T47D (cell line): ENCODE data around the gene CELF1.

Experiments used
- DNase-seq, 2 experiments: peaks; one replicate each; pipeline versions ENCODE4 v3.0.0 to v3.0.0-alpha.2; 2011 to 2012; ENCODE audit warnings: low read depth in 1 of 2, low spot score in 1 of 2
- JUND ChIP-seq: IDR thresholded peaks from 2 replicates; pipeline ENCODE4 v1.6.1; 2012; ENCODE audit warnings: low read depth
- in situ Hi-C: cut with HindIII; loops from 2 replicates; pipeline ENCODE4 v1.10.0; 2016; ENCODE audit warnings: low sequenced_read_pairs, low pct_unique_long_range_greater_than_20kb

Gene CELF1

DNA sequence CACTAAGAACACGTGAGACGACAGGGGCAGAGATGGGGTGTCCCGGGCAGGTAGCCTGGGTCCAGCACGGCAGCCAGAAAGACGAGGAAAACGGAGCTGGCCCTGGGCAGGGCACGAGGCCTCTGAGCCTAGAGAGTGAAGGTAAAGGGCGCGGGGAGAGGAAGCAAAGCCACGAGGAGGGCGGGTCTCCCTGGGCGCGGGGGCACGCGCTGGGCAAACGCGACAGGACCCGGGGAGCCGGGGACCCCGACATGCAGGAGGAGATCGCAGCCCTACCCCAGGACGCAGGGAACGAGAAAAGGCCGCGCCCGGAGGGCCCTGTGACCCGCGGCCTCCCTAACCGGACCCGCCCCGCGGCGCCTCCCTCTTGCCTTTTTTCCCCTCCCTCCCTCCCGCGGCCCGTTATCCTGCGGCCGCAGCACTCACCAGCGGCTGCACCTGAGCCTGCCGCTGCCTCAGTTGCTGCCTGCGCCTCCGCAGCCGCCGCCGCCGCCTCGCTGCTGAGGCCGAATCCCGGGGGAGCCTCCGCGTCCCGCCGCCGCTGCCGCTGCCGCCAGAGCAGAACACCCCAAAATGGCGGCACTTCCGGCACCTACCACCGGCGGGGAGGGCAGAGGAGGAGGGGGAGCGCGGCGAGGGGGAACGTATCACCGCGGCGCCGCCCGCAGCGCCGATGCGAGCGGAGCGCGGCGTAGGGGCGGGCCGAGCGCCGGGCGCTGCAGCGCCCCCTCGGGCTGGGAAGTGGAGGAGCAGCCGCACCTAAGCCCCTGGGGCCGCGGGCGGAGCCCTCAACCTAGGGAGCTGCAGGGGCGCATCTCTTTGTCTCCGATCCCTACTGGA, at the start of gene CELF1:
Gene CELF1 (minus strand): TSS at position 567 of the 840 bp plus-strand sequence. CDS start 53,609 bp downstream, outside the sequence.
- in situ Hi-C loops: no loop called here
- DNase-seq: peak; percentile 75 to 96
- no peak for TF ChIP-seq JUND

DNA sequence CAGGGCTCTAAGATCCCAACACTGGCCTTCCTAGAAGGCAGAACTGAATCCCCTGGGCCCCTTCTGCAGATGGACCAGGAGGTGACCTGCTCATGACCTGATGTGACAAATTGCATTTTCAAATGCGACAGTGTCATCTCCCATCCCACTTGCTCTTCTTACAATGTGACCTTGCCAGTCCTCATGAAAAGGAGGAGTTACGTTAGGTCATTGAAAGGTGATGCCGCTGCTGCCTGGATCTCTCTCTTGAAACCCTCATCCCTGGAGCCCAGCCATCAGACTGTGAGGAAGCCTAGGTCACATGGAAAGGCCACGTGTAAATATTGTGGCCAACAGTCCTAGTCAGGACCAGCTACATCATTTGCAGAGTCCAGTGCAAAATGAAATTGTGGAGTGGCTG, 47.0 kb upstream of the CELF1 start:
- TF ChIP-seq JUND: no peak
- in situ Hi-C loops: no loop called here

DNA sequence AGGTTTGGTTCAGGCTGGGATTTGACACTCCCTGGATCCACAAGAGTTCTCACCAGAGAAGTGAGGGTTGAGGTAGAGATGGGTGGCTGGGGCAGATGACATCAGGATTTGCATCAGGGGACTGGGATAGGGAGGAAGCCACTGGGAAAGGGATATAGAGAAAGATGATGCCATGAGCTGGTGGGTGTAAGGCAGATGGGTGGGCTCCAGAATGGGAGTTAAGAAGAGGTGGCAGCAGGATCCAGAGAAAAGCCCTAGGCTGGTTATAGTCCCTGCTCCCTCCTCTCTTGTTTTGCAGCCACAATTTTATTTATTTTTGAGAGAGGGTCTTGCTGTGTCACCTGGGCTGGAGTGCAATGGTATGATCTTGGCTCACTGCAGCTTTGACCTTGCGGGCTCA, 43.0 kb upstream of the CELF1 start:
- in situ Hi-C loops: no loop called here
- no peak for DNase-seq
- no peak for TF ChIP-seq JUND

More for the DNA sequence above, 47.0 kb upstream of the CELF1 start:
- peak in 1 of 2 experiments; percentile 20 for DNase-seq

DNA sequence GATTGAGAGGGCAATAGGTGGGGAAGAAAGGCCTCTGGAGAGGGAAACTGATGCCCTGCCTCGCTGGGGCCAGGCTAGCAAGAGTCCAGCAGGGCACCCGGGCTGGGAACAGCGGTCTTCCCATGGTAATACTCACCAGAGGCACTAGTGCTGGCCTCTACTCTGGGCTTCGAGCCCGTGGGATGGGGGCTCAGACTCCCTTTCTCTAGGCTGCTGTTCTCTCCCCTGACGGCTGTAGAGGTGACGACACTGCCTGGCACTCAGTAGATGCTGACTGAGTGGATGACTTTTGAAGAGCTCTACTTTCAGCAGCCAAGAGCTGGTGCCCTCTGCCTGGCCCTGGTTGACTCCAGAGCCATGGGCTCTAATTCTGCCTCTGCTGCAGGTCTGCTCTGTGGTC, 42.1 kb upstream of the CELF1 start:
- DNase-seq: no peak
- in situ Hi-C loops: no loop called here
- TF ChIP-seq JUND: no peak

DNA sequence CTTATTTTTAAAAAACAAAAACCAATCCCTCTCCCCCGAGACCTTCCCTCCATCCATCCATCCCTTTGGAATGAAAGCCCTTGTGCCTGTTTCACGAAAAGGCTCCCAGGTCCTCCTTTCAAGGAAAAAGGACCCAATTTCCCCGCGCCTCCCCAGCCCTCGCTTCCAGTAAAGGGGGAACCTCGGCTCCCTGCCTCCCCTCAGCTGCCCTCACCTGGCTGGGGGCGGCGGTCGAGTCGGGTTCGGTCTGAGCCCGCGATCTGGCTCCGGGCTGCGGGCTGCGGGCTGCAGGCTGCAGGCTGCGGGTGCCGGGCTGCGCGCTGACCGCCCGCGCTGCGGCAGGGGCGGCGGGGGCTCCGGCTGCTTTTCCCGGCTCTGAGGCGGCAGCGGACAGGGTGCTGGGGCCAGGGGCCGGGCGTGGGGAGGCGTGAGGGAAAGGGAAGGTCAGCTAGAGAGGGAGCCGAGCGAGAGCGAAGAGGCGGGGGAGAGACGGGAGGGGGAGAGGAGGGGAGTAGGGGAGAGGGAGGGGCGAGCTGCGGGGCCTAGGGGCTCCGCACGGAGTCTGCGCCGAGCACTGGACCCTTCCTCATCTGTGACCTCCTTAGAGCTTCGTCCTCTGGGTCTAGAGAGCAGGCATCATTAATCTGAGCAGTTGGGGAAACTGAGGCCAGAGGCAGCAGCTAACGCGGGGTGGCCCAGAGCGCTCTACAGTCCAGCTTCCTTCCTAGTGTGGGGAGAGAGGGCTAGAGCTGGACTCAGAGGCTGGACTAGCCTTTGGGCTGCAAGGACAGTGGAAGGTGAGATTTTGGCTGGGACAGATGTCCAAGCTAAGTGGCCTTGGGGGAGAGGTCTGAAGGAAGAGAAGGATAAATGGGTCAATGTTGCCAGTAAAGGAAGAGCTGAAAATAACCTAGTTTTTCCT, 41.3 kb upstream of the CELF1 start, which contains the start of gene C1QTNF4:
Gene C1QTNF4 (minus strand): TSS at position 478 of the 922 bp plus-strand sequence. CDS start 3,601 bp downstream, outside the sequence.
- no peak for DNase-seq
- in situ Hi-C loops: no loop called here

DNA sequence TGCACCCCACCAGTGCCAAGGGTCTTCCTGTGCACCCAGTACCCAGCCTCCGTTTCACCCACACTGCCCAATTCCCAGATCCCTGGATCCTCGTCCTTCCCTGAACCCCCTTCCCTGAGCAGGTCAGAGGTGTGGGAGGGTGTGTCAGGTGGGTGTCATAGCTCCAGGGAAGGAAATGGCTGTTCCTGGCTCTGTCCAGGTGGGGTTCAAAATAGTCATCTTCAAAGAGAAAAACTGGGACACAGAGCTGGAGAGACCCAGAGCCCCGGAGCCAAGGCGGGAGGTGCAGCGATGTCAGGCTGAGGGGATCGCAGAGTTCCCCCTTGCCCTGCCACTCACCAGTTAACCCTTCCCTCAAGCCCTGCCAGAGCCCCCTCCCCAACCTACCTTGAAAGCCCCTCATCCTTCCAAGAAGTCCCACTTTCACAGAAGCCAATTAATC, 40.6 kb upstream of the CELF1 start:
- no peak for TF ChIP-seq JUND
- no peak for DNase-seq
- in situ Hi-C loops: no loop called here

More for the DNA sequence above, 41.3 kb upstream of the CELF1 start, which contains the start of gene C1QTNF4:
- TF ChIP-seq JUND: no peak

DNA sequence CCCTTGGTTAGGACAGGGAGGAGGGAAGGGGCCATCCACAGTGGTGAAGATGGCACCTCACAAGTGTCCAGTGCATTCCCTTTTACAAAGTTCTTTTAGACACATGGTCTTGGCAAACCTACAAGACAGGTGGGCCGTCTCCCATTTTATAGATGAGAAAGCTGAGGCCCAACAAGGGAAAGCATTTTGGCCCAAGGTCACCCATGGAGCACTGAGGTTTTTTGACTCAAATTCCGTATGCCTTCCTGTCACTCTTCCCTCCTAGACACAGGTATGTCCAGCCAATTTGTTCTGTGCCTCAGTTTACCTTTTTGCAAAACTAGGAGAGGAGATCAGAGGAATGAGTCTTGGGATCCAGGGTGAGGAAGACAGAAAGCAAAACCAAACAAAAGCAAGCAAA, 40.0 kb upstream of the CELF1 start:
- in situ Hi-C loops: no loop called here
- DNase-seq: no peak
- no peak for TF ChIP-seq JUND

DNA sequence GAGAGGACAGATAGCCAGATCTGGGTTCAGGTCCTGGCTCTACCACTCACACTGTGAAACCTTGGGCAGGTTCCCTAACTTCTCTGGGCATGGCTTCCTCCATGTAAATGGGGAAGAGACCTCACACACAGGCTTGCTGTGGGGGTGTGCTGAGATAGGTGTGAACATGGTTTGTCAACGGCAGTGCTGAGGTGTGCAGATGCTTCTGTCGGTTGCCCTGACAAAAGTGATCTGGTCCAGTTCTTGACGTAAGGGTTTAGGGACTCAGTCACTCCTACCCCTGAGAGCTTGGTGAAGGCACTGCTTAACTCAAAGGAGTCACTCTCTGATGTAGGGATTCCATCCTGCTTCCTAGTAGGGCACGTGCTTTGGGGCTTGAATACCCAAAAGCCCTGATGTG, 39.3 kb upstream of the CELF1 start:
- DNase-seq: no peak
- in situ Hi-C loops: no loop called here

DNA sequence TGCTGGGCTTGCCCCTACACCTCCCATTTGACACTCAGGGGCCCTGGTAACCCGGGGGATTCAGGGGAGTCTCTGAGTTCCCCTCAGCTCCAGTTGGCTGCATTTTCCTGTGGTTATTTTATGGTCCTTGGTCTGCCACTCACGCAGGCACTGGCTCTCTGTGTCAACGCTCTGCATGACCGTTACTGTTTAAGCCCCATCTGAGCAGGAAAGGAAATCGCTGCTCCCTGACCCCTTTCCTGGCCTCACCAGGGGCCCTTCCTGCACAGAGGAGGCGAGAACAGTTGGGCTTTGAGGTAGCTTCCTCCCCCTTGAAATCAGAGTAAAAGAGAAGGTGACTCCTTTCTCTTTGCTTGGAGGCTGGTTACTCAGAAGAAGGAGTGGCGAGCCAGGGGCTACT, 38.8 kb upstream of the CELF1 start:
- in situ Hi-C loops: no loop called here
- TF ChIP-seq JUND: no peak

More for the DNA sequence above, 39.3 kb upstream of the CELF1 start:
- TF ChIP-seq JUND: no peak

DNA sequence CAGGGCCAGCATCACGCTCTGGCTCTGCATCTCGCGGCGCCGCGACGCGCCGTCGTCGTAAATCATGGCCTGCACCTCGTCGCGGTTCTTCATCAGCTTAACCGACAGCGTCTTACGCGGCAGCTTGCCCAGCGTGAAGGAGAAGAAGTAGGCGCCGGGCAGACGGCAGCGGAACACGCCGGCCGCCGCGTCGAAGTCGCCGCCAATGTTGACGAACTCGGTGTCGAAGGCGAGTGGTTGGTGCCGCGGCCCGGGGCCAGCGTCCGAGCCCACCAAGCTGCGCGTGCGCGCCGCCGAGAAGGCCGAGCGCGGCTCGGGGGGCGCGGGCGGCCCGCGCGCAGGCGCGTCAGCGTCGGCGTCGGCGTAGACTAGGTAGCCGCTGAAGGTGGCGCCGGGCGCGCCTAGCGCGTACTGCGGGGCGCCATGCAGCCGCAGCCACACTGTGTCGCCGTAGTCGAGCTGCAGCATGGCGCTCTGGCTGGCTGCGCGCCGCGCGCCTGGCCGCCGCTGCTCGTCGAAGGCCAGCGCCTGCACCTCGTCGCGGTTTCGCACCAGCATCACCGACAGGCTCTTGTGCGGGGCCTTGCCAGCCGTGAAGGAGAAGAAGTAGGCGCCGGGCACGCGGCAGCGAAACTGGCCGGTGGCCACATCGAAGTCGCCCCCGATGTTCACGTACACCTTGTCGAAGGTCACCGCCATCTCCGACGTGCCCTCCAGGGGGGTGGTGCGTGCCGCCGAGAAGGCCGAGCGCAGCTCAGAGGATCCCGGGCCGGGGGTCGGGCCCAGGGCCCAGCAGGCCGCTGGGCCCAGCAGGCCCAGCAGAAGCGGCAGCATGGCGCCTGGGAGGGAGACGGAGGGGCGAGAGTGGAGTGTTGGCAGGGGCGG, 37.3 kb upstream of the CELF1 start:
- no peak for DNase-seq
- no peak for TF ChIP-seq JUND
- in situ Hi-C loops: no loop called here

More for the DNA sequence above, 38.8 kb upstream of the CELF1 start:
- no peak for DNase-seq

DNA sequence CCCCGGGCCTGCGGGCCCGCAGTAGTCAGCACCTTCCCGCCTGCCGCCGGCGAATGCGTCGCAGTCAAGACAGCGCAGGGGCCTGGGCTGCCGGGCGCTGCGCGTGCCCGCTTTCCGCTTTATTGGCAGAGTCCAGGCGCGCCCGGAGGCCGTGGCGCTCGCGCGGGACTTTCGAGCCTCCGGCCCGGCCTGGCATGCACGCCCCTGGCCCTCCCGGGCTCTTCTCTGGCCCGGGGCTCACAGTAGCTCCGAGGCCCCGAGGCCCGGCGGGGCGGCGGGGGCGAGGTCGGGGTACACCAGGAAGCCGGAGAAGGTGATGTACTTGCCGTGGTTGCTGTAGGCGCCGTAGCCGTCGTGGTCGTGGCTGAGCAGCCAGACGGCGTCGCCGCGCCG, 36.6 kb upstream of the CELF1 start:
- in situ Hi-C loops: no loop called here

DNA sequence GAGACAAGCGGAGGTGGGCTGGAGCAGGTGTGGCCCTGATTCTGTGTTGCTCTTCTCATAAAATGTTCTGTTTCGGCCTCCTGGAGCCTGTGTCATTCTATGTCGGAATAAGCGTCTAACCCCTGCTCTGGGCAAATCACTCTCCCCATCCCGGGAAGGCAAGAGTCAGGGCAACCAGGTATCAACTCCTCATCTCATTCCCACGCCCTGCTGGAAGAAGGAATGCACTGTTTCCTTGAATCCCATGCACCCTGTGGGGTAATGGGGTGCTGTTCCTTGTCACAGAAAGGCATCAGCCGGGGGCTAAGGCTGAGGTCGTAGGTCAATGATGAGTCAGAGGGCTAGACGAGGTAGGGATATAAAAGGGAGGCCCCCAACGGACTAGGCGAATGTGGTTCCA, 36.2 kb upstream of the CELF1 start:
- no peak for DNase-seq
- TF ChIP-seq JUND: no peak

More for the DNA sequence above, 36.6 kb upstream of the CELF1 start:
- no peak for DNase-seq
- no peak for TF ChIP-seq JUND

More for the DNA sequence above, 36.2 kb upstream of the CELF1 start:
- in situ Hi-C loops: no loop called here
